GM19328 (cell line): ENCODE results near the gene WNT10A.

Source experiments
- ATAC-seq: cut with Tn5 transposase; IDR thresholded peaks from one replicate; pipeline ENCODE4 v1.9.1; 2021; ENCODE audit warnings: mild to moderate bottlenecking, moderate library complexity; ENCODE audit not compliant: unreplicated experiment

WNT10A gene

GRCh38 chr2:218876562-218877219 lies 4.0 kb upstream of the WNT10A start:
- ATAC-seq: no peak

- ATAC-seq: no peak
Observed at GRCh38 chr2:218877331-218877730, 3.3 kb upstream of the WNT10A start.

- no peak for ATAC-seq
Observed at GRCh38 chr2:218877891-218878290, 2.8 kb upstream of the WNT10A start.

- ATAC-seq: no peak
Observed at GRCh38 chr2:218878486-218878885, 2.2 kb upstream of the WNT10A start.

- ATAC-seq: no peak
Observed at GRCh38 chr2:218878926-218879761, 1.5 kb upstream of the WNT10A start.

- ATAC-seq: no peak
Observed at GRCh38 chr2:218879776-218880101, 913 bp upstream of the WNT10A start.

GRCh38 chr2:218880859-218881594 lies 375 bp downstream of the WNT10A start:
- ATAC-seq: no peak

GRCh38 chr2:218881744-218882460 lies 1.2 kb downstream of the WNT10A start:
- ATAC-seq: no peak

- no peak for ATAC-seq
Observed at GRCh38 chr2:218882461-218882816, 1.8 kb downstream of the WNT10A start.

- no peak for ATAC-seq
Observed at GRCh38 chr2:218882866-218883366, 2.3 kb downstream of the WNT10A start.

GRCh38 chr2:218883491-218884490 lies 3.1 kb downstream of the WNT10A start:
- ATAC-seq: no peak

GRCh38 chr2:218884519-218884918 lies 3.9 kb downstream of the WNT10A start:
- ATAC-seq: no peak

GRCh38 chr2:218885981-218886947 lies 5.6 kb downstream of the WNT10A start:
- peak; percentile 44 for ATAC-seq

GRCh38 chr2:218887079-218887478 lies 6.4 kb downstream of the WNT10A start:
- no peak for ATAC-seq

GRCh38 chr2:218888341-218888740 lies 7.7 kb downstream of the WNT10A start:
- ATAC-seq: no peak

- ATAC-seq: no peak
Observed at GRCh38 chr2:218889937-218890336, 9.3 kb downstream of the WNT10A start.

- no peak for ATAC-seq
Observed at GRCh38 chr2:218890369-218890768, 9.7 kb downstream of the WNT10A start.

- ATAC-seq: no peak
Observed at GRCh38 chr2:218891275-218892135, 10.9 kb downstream of the WNT10A start.
